Islet precursor cell (in vitro differentiated cells): ENCODE data around the gene OLFML3.
A peak's percentile ranks its signal among the peaks of the same experiment; 100 is the strongest.

ENCODE experiments used
- DNase-seq: peaks from one replicate; pipeline ENCODE4 v3.0.0-alpha.2; 2018

OLFML3 gene

DNA sequence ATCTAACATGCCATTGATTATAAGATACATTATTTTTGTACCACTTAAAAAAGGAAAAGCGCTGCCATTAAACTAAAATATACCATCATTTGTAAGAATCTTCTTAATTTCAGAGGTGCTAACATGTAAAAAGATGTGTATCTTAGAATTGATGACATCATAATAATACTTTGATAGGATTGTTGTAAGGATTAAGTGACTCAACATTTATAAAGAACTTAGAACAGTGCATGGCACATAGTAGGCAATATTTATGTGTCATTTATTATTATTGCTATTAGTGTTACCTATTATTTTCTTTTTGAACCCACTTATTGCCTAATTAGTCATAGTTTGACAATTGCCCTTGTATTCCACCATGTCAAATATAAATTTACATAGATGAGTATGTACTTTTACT is 28.4 kb upstream of the OLFML3 start:
- DNase-seq: no peak

DNA sequence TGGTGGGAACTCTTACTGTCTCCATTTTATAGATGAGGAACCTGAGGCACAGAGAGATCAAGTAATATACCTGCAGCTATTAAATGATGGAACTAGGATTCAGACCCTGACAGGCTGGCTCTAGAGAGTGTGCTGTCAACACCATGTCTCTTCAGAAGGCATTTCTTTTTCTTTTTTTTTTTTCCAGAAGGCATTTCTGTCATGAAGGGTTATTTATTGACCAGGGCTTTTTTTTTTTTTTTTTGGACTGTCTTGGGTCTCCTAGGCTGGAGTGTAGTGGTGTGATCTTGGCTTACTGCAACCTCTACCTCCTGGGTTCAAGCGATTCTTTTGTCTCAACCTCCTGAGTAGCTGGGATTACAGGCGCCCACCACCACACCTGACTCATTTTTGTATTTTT is 27.6 kb upstream of the OLFML3 start:
- no peak for DNase-seq

DNA sequence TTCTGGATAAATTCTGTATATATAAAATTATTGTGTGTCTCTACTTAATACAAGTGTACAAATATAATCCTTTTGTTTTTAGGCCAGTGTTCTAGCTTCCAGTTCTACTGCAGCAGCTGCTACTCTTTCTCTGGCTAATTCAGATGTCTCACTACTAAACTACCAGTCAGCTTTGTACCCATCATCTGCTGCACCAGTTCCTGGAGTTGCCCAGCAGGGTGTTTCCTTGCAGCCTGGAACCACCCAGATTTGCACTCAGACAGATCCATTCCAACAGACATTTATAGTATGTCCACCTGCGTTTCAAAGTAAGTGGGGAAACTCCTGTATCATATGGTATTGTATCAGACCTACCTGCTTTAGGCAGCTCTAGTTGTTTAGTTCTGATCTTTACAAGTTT is 21.3 kb upstream of the OLFML3 start:
- no peak for DNase-seq

DNA sequence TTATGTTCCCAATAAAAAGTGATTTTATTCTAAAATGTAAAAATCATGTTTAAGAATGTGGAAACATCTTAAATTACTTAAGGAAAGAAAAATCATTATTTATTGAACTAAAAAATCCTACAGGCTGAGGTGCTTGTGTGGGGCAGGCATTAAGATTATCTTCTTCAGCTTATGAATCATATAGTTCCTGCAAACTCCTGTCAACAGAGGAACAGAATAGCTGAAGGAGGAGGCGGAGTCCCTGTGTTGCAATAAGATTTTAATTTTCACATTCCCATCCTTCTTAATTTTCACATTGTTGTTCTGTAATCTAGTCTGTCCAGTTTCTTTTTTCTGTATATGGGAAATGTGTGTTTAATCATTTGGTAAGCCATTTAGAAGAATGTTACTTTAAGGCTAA is 20.6 kb upstream of the OLFML3 start:
- DNase-seq: no peak

DNA sequence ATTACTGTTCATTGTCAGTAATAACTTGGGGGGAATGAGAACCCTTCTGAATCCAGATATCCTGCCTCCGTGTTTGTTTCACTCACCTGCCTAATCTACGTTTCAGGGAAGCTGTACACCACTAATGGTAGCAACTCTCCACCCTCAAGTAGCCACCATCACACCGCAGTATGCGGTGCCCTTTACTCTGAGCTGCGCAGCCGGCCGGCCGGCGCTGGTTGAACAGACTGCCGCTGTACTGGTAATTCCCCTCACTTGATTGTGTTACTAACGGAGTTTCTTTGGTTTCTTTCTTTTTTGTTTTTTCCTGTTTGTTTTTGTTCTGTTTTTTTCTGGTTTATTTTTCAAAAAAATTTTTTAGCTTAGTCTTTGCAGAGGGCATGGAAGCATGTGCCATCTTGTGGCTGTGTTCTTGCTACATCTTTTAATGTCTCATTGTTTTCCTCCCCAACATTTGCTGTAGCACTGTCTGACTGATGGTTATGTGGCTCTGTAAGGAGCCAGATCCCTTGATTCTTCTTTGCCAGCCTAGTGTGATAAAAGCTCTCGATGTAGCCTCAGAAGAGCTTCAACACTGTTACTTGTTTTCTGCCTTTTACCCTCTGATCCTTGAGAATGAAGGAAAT is 15.9 kb upstream of the OLFML3 start:
- DNase-seq: no peak

DNA sequence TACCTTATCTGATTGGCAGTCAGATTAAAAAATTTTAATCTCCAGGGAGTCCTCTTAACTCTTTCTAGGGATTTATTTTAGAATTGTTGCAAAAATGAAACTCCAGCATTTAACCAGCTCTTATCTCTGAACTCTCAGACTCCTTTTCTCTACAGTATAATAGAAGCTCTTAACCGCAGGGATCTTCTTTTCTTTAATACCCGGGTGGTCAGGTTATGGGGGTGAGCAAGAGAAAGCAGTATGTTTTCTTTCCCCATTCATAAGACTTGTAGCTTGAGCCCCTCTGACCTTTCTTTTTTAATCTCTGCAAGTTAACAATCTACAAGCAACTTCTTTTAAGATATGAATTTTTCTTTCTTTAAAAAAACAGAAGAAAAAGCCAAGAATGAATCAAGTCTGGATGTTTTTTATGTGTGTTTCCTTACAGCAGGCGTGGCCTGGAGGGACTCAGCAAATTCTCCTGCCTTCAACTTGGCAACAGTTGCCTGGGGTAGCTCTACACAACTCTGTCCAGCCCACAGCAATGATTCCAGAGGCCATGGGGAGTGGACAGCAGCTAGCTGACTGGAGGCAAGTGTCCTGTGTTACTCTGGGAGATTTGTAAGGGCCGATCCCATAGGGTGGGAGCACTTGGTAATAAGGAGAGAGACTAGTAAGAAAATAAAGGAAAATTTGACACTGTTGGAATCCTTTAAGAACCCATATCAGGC is 13.4 kb upstream of the OLFML3 start:
- no peak for DNase-seq

DNA sequence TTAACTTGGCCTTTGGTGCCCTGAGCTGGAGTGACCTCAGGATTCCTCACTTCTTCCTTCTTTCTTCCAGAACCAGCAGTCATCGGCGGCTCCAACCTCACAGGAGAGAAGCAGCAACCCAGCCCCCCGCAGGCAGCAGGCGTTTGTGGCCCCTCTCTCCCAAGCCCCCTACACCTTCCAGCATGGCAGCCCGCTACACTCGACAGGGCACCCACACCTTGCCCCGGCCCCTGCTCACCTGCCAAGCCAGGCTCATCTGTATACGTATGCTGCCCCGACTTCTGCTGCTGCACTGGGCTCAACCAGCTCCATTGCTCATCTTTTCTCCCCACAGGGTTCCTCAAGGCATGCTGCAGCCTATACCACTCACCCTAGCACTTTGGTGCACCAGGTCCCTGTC is 6.3 kb upstream of the OLFML3 start:
- no peak for DNase-seq

DNA sequence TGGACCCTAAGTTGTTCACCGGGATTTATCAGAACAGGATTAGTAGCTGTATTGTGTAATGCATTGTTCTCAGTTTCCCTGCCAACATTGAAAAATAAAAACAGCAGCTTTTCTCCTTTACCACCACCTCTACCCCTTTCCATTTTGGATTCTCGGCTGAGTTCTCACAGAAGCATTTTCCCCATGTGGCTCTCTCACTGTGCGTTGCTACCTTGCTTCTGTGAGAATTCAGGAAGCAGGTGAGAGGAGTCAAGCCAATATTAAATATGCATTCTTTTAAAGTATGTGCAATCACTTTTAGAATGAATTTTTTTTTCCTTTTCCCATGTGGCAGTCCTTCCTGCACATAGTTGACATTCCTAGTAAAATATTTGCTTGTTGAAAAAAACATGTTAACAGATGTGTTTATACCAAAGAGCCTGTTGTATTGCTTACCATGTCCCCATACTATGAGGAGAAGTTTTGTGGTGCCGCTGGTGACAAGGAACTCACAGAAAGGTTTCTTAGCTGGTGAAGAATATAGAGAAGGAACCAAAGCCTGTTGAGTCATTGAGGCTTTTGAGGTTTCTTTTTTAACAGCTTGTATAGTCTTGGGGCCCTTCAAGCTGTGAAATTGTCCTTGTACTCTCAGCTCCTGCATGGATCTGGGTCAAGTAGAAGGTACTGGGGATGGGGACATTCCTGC is 3.9 kb upstream of the OLFML3 start:
- DNase-seq: no peak

DNA sequence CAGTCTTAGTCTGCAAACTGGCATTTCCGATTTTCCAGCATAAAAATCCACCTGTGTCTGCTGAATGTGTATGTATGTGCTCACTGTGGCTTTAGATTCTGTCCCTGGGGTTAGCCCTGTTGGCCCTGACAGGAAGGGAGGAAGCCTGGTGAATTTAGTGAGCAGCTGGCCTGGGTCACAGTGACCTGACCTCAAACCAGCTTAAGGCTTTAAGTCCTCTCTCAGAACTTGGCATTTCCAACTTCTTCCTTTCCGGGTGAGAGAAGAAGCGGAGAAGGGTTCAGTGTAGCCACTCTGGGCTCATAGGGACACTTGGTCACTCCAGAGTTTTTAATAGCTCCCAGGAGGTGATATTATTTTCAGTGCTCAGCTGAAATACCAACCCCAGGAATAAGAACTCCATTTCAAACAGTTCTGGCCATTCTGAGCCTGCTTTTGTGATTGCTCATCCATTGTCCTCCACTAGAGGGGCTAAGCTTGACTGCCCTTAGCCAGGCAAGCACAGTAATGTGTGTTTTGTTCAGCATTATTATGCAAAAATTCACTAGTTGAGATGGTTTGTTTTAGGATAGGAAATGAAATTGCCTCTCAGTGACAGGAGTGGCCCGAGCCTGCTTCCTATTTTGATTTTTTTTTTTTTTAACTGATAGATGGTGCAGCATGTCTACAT is 2.5 kb upstream of the OLFML3 start:
- DNase-seq: peak; percentile 76

DNA sequence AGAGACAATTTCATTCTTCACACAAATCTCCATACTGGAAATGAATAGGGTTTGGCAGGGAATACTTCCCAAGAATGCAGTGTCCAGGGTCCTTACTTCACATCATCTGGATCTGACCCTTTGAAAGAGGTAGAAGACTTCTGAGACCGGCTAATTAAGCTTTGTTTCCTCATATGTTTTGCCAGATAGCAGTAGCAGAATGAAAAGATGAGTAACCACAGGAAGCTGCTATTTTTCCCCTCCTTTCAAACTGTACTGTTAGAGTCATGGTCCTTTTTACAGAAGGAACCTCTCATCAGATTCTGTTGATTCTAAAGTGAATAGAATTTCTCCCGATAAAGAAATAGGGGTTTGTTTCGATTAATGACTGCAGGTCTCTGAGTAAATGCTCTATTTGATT is 1.4 kb upstream of the OLFML3 start:
- no peak for DNase-seq

DNA sequence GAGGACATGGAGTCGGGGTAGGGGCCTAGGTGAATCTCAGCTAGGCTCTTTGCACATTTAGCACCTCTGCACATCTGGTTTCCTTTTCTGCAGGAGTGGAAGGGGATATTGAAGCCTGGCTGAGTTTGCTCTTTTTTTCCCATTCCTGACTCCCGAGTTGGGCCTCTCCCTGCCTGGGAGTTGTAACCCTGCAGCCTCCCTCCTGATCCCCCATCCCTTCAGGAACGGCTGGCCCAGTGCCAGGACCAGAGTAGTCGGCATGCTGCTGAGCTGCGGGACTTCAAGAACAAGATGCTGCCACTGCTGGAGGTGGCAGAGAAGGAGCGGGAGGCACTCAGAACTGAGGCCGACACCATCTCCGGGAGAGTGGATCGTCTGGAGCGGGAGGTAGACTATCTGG is 836 bp downstream of the OLFML3 start:
- peak; percentile 58 for DNase-seq

DNA sequence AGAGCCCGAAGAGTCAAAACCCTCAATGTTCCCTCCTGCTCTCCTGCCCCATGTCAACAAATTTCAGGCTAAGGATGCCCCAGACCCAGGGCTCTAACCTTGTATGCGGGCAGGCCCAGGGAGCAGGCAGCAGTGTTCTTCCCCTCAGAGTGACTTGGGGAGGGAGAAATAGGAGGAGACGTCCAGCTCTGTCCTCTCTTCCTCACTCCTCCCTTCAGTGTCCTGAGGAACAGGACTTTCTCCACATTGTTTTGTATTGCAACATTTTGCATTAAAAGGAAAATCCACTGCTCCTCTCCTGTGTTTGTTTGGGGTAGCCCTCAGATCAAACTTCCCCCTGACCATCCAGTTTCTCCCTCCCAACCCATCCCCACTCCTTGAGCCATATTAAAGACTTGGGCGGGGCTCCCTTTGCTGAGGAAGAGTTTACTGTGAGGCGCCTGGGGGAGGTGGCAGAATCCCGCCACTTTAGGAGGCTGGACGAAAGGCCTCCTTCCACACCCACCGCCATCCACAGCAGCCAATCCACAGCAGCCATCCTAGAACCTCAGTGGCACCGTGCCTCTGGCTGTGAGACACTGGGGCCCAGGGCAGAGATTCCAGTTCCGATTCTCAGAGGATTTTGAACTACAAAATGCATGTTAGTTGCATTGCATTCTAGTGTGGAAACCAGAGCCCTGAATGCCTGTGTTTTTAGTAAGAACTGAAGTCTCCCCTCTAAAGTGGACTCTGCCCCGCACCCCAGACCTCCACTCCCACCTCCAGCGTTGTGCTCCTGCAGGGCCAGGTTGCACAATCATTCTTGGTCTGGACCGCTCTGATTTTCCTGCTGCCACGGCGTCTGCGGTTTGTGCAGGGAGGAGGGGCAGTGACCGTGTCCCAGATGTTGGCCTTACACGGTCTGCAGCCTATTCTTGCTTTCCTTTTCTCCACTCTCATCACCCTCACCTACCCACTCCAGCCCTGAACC is 3.0 kb downstream of the OLFML3 start:
- DNase-seq: no peak

DNA sequence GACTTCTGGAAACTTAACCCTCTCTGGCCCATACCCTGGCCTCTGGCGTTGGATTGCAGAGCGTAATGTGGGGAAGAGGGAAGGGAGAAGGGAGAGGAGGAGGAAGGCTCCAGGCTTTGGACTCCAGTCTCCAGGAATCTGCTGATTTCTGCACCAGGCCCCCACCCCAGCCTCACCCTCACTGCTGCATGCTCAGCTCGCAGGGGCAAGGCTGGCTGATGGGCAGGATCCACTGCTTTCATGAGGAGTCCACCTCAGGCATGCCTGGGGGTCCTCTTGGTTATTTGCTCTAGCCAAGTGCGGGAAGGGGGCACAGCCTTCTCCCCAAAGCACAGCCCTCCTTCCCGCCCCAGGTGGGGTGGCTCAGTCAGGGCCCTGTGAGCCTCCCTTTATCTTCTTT is 3.7 kb downstream of the OLFML3 start:
- no peak for DNase-seq

DNA sequence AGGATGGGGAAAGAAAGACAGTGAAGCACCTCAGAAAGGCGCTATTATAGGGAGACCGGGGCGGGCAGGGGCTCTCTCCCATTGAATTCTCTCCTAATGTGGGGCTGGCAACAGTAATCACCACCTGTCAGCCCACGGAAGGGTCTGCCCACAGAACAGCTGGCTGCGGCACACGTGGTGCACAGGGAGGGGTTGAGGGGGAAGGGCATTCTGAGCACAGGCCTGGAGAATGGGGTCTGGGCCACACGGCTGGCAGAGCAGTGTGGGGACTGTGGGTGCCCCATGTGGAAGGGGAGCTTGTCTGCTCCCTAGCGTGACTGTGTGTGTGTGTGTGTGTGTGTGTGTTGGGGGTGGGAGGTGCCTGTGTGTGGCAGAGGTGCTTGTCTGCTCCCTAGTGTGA is 4.1 kb downstream of the OLFML3 start:
- DNase-seq: no peak

DNA sequence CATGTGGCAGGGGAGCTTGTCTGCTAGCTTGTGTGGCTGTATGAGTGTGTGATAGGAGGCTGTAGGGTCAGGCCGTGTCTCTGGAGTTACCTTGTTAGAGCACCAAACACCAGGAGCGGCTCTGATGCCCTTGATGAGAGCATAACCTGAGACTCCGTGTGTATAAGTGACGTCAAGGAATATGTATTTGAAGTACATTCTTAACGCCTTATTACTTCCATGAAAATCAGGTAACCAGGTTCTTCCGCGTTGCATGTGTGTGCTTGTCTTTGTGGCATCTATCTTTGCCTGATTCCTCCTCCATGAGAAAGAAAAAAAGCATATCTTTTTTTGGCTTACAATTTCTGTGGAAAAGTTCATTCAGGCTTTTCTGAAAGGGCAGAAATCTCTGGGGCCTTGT is 4.6 kb downstream of the OLFML3 start:
- DNase-seq: no peak

DNA sequence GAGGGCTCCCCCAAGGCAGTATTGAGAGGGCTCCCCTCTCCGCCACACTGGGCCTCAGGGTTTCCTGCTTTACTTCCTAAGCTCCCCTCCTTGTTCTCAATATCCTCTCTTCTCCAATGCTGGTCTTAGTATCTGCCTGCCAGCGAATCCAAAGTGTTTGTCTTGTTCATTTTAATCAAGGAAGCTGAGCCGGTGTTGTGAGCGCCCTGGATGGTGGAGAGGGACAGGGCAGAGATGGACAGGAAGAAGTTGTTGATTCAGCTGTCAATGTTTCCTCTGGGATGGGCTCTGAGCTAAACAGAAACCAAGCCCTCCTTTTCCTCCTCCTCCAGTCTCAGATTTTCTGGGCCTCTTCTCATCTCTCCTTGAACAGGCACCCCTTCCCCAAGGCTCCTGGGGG is 5.4 kb downstream of the OLFML3 start:
- DNase-seq: no peak

DNA sequence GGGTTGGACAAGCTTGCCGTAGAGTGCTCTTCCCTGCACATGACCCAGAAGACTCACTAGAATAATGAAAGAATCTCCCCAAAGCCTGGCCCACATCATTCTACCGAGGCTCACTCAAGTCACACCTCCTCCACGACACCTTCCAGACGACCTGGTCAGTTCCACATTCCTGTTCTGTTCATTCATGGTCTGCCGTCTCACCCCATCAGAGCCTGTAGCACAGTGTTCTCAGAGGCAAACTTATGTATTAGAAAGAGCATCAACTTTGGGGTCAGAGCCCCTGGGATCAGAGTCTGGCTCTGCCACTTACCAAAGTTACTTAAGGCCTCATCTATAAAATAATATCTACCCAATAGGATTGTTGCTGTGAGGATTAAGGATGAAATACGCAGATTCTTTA is 7.5 kb downstream of the OLFML3 start:
- DNase-seq: no peak

DNA sequence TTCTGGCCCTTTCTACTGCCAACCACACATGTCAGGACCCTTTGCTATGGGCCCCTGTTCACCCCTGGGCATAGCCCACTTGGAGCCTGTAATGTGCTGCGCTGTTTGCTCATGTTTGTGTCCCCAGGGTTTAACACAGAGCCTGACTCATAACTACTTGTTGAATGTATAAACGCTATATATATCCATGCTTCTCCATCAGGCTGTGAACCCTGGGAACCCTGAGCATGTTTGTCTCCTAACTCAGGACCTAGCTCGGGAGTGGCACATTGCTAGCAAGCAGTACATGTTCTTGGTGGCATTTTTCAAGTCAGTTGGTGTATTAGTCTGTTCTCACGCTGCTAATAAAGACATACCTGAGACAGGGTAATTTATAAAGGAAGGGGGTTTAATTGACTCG is 8.0 kb downstream of the OLFML3 start:
- DNase-seq: no peak

DNA sequence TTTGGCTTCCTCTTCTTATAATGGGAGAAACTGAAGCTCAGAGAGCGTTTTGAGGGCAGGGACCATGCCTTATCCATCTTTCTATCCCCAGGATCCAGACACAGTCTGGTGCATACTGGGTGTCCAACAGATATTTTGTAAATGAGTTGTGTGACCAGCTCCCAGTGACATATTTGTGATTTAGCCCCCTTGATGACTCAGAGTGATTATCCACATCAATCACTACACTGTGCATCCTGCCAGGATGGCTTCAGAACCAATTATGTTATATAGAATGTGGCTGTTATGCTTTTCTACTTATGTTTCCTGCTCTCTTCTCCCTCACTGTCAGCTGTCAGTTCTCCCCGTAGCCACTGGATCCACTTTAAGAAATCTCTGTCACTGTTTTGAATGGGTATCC is 11.3 kb downstream of the OLFML3 start:
- DNase-seq: no peak

DNA sequence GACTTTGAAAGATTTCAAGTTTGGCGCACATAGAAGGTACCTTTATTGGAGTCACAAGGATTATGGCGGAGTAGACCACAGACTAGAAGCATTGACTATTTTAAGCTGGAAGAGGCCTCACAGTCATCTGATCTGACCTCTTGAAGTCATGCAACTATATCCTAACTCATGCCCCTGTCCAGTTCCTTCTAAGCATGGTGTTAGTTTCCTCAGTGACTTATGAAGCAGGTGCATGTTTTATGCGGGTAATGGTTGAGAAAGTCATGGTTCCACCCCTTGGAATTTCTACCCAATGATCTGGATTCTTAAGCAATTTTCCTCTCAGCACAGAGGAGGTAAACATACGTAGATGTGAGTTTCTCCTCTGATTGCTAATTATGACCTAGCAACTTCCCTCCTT is 11.7 kb downstream of the OLFML3 start:
- no peak for DNase-seq

DNA sequence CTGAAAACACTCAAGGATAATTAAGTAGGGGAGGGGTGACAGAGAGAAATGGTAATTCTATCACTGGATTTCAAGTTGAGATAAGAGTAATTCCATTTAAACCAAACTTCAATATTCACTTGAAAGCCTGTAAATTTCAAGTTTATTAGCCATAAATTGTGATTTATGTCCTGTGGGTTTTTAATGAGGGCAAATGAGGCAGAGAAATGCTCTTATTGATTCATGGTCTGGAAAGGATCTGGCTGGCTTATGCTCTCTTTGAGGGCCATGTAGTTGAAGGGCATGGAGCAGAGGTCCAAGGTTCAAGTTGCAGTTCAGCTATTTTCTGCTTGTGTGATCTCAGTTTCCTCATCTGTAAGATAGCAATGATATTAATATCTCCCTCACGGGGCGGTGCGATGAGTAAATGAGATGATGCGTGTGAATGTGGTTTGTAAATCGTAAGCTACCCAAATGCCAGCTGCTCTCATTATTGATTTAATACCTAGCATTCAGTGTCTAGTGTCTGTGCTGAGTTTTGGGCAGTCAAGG is 12.3 kb downstream of the OLFML3 start:
- DNase-seq: no peak

DNA sequence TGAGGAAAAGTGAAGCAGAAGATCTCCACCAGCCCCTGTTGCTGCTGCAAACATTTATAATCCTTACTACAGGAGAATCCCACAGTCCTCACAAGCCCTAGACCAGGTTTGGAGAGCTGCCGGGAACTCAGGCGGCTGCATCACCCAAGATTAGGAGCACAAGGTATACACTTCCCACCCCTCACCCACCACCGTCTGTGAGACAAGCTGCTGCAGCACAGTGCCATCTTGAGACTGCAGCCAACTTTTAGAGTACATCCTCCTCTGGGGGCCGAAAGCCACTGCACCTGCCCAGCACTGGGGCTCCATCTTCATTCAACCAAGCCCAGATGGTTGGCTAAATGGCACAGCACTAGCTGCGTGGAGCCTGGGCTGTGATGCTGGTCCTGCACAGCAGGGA is 13.8 kb downstream of the OLFML3 start:
- DNase-seq: no peak

DNA sequence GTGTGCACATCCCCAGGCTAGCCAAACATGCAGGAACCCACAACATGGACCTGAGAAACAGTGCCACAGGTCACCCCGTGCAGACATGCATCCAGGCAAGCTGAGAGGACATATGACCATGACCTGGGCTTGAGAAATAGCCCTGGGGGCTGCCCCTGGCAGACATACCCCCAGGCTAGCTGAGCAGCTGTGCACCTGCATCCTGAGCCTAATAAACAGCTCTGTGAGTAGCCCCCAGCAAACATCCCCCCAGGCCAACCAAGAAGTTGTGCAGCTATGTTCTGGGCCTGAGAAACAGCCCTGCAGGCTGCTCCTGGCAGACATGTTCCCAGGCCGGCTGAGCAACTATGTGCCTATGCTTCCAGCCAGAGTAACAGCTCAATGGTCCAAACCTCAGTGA is 14.5 kb downstream of the OLFML3 start:
- DNase-seq: no peak
